Stimulated activated CD4-positive, alpha-beta T cell treated with anti-CD3 and anti-CD28 coated beads, Interleukin-4, amount 100 ng/mL, for 4 hours (primary cell): ENCODE measurements around the gene SEPSECS.
"Not testable (repeated sequence)": the region's sequence is repeated elsewhere in the genome, so short reads cannot be mapped to it uniquely, and the experiment has no call there.

Source experiments
- DNase-seq, 2 experiments: peaks; one replicate each; pipeline ENCODE4 v3.0.0-alpha.2; 2020

Gene SEPSECS

GRCh38 chr4:25108556-25108955 is 51.7 kb downstream of the SEPSECS start:
- no peak for DNase-seq

GRCh38 chr4:25107827-25108516 is 52.3 kb downstream of the SEPSECS start:
- DNase-seq = no peak

GRCh38 chr4:25106363-25107151 is 53.7 kb downstream of the SEPSECS start:
- DNase-seq = no peak

DNA sequence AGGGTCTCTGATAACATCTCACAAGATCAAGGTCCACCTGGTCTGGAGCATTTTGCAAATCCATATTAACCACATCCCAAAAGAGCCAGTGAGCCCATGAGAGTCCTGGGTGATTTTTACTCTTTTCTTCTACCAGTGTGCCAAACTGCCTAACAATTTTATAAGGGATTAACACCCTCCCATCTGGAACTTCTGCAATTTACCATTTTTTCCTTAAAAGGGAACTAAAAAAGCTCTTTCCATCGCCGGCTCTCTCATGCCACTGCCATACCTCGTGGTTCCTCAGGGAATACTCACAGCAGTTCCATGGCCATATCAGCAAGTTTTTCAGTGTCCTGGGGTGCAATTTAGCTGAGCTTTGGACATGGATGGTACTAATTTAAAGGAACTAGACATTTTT is 55.7 kb downstream of the SEPSECS start:
- no peak for DNase-seq

DNA sequence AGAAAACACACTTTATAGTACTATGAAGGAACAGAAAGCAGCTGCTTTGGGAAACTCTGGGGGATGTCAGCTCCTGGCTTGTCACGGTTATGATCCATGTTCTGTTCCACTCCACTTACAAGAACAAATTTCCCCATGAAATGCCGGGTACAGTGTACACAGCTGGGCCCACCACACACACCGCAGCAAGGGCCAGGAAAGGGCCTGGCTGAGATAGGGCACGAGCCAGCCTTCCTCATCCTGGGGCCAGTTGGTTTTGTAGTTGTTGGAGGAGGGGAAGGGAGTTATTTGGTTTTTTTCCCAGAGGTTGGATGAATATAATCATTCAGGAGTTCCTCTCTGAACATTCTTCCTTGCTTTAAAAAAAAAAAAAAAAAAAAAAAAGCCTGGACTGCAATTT is 56.8 kb downstream of the SEPSECS start:
- no peak for DNase-seq

GRCh38 chr4:25101836-25102235 is 58.4 kb downstream of the SEPSECS start:
- DNase-seq = no peak

- DNase-seq = no peak
Observed at GRCh38 chr4:25100710-25101109, 59.5 kb downstream of the SEPSECS start.

DNA sequence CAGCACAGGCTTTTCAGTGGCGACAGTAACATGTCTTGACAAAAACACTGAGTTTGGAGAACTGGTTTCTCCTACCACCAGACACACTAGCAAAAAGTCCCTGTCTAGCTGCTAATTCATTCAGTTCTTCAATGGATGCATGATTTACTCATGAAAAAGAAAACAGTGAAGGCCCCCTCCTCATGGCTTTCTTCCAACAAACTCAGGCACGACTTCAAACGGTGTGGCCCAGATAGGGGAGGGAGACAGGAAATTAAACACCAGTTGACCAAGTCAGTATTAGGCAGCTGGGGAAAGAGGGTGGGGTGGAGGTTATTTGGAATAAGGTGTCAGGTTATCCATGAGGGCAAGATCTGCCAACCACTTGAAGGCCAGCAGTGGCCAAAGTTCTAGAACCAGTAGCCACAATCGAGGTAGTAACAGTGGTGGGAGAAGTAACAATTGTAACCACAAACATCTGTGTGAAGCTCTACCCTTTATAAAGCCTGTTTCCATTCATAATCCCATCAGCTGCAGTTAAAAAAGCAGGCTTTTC is 60.2 kb downstream of the SEPSECS start:
- no peak for DNase-seq

DNA sequence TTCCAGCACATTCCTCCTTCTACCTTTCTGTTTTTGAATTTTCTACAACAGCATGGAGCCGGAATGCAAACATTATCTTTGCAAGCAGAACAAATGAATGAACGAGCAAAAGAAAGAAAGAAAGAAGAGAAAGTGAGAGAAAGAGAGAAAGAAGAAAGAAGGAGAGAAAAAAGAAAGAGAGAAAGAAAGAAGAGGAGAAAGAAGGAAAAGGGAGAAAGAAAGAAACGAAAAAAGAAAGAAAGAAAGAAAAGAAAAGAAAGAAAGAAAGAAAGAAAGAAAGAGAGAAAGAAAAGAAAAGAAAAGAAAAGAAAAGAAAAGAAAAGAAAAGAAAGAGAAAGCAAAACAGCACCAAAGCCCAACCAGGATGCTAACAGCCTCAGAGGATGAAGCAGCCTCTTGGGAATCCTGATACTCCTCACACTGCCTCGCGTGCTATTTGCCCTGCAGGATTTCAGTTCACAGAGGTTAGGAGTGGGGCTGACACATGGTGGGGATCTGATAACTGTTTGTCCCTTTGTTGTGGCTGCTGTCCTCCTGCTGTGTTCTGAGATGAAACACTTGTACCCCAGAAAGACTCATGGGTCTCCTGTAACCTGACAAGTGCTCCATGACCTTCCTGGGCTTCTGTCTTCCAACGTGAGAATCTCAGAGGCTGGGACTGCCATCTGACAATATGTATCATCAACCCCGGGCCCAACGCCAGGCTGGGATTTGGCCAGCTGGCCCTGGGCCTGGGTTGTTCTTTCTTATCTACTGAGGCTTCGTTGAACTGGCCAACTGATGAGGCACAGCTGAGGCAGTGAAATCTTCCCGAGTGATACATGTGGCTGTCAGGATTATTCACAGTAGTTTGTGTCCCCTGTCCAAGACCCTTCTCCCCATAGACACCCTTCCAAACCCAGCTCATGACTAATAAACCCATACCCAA is 61.0 kb downstream of the SEPSECS start:
- DNase-seq = no peak

DNA sequence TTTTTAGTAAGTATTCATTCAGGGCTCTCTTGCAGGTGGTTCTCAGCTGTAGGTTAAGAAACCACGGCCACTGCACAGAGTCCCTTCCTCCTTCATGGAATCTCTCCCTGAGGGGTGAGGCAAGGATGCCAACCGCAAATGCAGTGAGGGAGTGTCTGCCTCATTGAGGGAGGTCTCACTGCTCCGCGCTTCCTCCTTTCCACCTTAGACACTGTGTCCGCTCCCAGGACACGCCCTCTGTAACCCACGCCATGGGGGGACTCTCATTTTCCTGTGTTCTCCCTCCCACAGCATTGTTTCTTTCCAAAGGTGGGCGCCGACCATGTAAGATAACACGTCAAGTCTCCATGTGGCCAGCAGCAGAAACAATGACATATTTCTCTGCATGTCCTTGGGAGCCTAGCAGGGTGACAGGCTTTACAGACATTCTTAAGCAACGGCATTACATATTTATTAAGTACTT is 63.2 kb downstream of the SEPSECS start:
- no peak for DNase-seq

GRCh38 chr4:25096251-25096980 is 63.8 kb downstream of the SEPSECS start:
- no peak for DNase-seq

DNA sequence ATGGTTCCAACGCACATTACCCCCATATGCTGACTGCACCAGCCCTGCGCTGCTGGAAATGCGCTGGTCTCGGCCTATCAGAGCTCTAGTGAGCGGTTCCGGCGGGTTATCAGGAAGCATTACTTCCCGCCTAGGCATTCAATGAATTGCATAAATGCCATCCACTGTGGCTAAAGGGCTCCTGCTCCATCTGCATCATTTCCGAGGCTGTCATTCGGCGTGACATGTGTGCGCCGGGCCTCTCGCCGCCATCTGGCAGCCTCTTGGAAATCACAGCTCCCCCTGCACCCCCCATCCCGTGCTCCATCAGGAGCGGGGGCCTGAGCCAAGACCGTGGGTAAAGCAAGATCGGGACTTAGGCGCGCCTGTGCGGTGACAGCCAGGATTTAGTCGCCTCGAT is 64.4 kb downstream of the SEPSECS start:
- DNase-seq = no peak

- no peak for DNase-seq
Observed at GRCh38 chr4:25092139-25092538, 68.1 kb downstream of the SEPSECS start.

DNA sequence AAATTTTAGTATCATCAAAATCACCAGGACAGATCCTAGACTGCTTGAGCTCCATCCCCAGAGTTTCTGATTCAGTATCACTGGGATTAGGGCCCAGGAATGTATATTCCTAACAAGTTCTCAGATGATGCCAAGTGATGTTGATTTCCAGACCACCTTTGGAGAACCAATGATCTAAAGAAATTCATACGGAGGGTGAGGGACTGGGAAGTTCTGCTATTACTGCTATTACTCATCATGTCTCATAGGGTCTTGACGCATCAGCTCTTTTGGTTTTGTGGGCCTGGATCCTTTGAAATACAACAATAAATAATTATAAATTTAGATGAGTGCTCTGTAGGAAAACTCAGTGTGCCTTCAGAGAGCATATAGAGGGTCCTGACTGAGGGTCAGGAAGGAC is 69.7 kb downstream of the SEPSECS start:
- no peak for DNase-seq

DNA sequence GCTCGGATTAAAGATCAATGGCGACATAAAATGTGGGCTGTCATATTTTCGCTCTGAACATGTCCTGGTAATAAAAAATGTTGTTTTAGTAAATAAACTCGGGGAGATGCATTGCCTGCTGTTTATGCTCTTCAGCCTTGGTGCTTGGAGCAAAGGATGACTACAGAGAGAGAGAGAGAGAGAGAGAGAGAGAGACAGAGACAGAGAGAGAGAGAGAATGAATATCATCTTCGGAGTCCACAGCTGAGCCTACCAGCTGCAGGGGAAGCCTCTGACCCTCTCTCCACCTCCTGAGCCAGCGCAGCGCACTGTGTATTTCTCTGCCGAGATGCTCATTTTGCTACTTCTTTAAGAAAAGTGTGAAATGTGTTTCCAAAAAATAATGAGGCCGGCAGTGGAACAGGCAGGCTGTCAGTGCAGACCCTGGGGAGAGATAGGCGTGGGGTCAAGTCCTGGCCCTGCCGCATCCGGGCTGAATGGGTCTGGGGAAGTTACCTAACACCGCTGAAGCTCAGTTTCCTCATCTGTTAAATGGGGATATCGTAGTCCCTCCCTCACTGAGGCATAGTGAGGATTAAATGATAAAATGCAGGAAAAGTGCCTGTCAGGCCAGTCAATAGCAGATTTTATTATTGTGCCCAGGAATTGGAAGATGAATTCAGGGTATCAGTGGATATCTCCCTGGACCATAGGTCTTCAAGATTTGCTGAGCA is 71.0 kb downstream of the SEPSECS start:
- no peak for DNase-seq

DNA sequence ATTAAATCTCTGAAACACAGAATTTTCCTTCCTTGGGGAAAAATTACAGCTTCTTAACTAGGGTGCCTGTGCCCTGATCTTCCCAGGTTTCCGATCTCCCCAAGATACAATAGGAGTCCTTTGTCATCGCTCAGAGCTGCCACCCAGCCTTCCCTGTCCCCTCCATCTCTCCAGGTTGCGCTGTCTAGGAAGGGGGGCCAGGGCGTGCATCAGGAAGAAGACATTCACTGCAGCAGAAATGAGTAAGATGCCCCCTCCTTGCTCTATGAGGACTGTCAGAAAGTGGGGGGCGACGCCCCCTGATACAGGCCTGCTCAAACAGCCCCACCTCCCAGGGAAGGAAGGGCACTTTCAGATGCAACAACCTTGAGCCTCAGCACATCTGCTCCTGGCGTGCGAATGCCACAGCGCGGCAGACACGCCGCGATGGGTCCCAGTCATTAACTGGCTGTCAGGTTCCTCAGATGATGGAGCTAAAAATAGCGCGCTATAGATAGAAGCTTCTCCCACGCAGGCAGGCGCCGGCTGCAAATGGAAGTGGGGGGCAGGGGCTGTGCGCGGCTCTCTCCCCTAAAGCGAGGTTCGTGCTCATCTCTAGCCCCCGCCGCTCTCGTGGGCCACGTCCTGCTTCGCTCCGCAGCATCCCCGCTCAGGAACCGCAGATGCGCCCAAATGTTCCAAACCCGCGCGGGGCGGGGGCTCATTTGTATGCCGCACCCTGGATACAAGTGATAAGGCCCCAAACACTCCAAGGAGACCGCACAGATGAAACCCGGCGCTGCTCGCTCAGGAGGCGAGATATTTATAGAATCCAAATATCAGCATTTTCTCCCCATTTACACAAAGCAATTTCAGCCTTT is 71.9 kb downstream of the SEPSECS start:
- no peak for DNase-seq

DNA sequence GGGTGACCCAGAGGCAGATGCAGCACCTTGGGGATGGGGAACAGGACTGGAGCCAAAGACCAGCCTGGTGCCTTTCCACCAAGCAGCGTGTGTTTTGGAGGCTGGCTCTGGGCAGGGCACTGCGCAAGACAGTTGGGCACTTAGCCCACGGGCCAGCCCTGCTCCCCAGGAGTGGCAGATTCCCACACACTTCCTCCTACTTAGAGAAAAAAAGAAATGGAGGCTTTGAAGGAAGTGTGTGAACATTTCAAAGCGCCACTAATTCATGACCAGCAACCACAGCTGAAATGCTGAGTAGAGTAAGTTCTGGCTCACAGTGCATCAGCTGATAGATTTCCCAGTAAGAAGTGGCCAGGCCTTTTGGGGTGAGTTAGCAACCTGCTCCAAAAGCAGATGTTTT is 74.6 kb downstream of the SEPSECS start:
- DNase-seq = no peak

GRCh38 chr4:25083441-25083840 is 76.8 kb downstream of the SEPSECS start:
- DNase-seq = not testable (repeated sequence)

- DNase-seq = no peak
Observed at GRCh38 chr4:25081866-25082471, 78.3 kb downstream of the SEPSECS start.

GRCh38 chr4:25080571-25080970 is 79.7 kb downstream of the SEPSECS start:
- no peak for DNase-seq
